GM12891 (cell line): ENCODE results near the gene IDI1.
"Not testable (repeated sequence)": the region's sequence is repeated elsewhere in the genome, so short reads cannot be mapped to it uniquely, and the experiment has no call there.

Experiments
- DNase-seq: peaks from one replicate; pipeline ENCODE4 v3.0.0; 2011; ENCODE audit warnings: low spot score; ENCODE audit not compliant: insufficient read length
- FAIRE-seq: peaks from 2 replicates; lab custom pipeline; 2011; peaks lifted over from hg19 to GRCh38; lab: Jason Lieb, UNC
- PAX5 ChIP-seq: IDR thresholded peaks from 2 replicates; pipeline ENCODE4 v1.6.1; 2011; ENCODE audit warnings: low read length, moderate library complexity, mild to moderate bottlenecking; ENCODE audit not compliant: insufficient read depth, severe bottlenecking
- POLR2A ChIP-seq: IDR thresholded peaks from 2 replicates; pipeline ENCODE4 v1.6.1; 2011; ENCODE audit warnings: low read depth, low read length, control low read depth
- POLR2AphosphoS5 ChIP-seq: IDR thresholded peaks from 2 replicates; pipeline ENCODE4 v1.6.1; 2011; ENCODE audit warnings: low read depth, low read length, control low read depth
- POU2F2 ChIP-seq: IDR thresholded peaks from 2 replicates; pipeline ENCODE4 v1.6.1; 2011; ENCODE audit warnings: low read depth, mild to moderate bottlenecking, control low read depth, low read length, moderate library complexity
- SPI1 ChIP-seq: IDR thresholded peaks from 2 replicates; pipeline ENCODE4 v1.6.1; 2011; ENCODE audit warnings: low read depth, low read length, control low read depth
- TAF1 ChIP-seq: IDR thresholded peaks from 2 replicates; pipeline ENCODE4 v1.6.1; 2011; ENCODE audit warnings: low read depth, low read length, control low read depth

The IDI1 gene

GRCh38 chr10:1085258-1085657 is 36.3 kb upstream of the IDI1 start:
- FAIRE-seq = no peak
- TF ChIP-seq POLR2A = no peak
- TF ChIP-seq POU2F2 = no peak
- no peak for TF ChIP-seq PAX5
- TF ChIP-seq POLR2AphosphoS5 = no peak
- no peak for TF ChIP-seq TAF1
- TF ChIP-seq SPI1 = no peak
- no peak for DNase-seq

GRCh38 chr10:1084011-1084950 is 35.4 kb upstream of the IDI1 start:
- DNase-seq = no peak
- TF ChIP-seq POLR2A (no peak), SPI1 (no peak), POLR2AphosphoS5 (no peak), POU2F2 (no peak), PAX5 (no peak), TAF1 (no peak)
- no peak for FAIRE-seq

GRCh38 chr10:1083581-1083980 is 34.7 kb upstream of the IDI1 start:
- TF ChIP-seq TAF1 = no peak
- no peak for TF ChIP-seq SPI1
- no peak for TF ChIP-seq POLR2AphosphoS5
- TF ChIP-seq PAX5 = no peak
- TF ChIP-seq POU2F2 = no peak
- no peak for TF ChIP-seq POLR2A
- FAIRE-seq (no peak), DNase-seq (no peak)

DNA sequence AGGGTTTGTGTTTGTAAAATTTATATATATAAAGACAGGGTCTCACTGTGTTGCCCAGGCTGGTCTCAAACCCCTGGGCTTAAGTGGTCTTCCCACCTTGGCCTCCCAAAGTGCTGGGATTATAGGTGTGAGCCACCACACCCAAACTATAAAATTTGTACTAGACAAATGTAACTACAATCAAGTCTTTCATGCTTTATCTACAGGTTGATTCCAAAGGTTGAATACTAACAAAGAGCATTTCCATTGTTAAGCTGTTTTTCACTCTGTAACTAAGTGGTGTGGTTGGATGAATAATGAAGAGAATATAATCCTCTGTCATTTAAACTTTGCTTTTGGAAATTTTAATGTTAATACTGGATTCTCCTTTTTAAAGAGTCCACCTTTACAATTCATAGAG is 29.7 kb upstream of the IDI1 start:
- FAIRE-seq (no peak), DNase-seq (no peak)
- TF ChIP-seq SPI1 (no peak), PAX5 (no peak), TAF1 (no peak), POLR2A (no peak), POU2F2 (no peak), POLR2AphosphoS5 (no peak)

GRCh38 chr10:1074748-1075308 is 25.9 kb upstream of the IDI1 start:
- FAIRE-seq (no peak), DNase-seq (no peak)
- no peak for TF ChIP-seq TAF1
- no peak for TF ChIP-seq SPI1
- TF ChIP-seq PAX5 = no peak
- no peak for TF ChIP-seq POU2F2
- TF ChIP-seq POLR2AphosphoS5 = no peak

- no peak for FAIRE-seq
- no peak for DNase-seq
- TF ChIP-seq POU2F2 = no peak
- no peak for TF ChIP-seq TAF1
- TF ChIP-seq SPI1 = no peak
- no peak for TF ChIP-seq POLR2A
- TF ChIP-seq POLR2AphosphoS5 = no peak
- TF ChIP-seq PAX5 = no peak
Measured at GRCh38 chr10:1074052-1074747, 25.3 kb upstream of the IDI1 start.

DNA sequence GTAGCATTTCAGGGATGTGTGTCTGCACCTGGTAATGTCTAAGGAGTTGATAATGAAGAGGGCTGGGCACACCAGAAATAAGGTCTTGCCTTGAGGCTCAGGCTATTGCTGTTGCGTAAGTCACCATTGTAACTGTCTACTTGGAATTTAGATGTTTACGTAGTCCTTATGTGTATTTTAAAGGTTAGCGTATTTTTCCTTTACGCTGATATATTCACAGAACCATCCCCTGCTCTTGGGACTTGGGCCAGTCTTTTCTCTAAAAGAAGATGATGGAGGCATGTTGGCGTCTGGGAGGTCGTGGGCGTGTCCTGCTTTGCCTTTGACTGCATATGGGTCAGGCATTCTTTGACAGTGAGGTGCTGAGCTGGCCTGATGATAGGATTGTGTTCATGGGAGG is 22.0 kb upstream of the IDI1 start:
- FAIRE-seq = peak; percentile 51
- TF ChIP-seq POLR2AphosphoS5 (no peak), PAX5 (no peak), POU2F2 (no peak), POLR2A (no peak), TAF1 (no peak), SPI1 (no peak)
- DNase-seq = no peak

DNA sequence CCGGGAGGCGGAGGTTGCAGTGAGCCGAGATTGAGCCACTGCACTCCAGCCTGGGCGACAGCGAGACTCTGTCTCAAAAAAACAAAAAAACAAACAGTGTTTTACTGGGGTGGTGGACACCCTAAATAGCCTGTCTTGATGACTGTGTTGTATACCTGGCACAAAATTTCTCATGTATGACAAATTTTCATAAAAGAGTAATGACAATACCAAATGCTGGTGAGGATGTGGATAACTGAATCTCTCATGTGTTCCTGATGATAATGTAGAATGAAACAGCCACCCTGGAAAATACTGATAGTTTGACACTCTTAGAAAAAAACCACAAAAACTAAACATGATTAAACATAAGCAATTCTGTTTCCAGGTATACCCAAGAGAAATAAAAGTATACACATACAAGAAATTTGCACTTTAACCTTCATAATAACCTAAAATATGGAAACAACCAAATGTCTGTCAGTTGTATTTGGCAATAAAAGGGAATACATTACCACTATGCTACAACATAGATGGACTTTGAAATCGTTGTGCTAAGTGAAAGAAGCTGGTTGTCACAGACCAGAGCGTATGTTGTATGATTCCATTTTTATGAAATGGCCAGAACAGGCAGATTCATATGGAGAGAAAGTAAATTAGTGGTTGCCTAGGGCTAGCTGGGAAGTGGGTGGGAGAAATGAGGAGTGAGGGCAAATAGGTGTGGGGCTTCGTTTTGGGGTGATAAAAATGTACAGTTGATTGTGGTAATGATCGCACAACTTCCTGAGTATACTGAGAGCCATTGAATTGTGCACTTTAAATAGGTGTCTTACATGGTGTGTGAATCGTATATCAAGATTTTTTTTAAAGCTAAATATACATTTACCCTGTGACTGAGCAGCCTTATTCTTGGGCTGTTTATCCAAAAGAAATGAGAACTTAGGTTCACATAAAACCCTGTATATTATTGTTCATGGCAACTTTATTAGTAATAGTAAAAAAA is 19.8 kb upstream of the IDI1 start:
- DNase-seq = no peak
- peak; percentile 23 for FAIRE-seq
- no peak for TF ChIP-seq POU2F2
- TF ChIP-seq SPI1 = no peak
- no peak for TF ChIP-seq POLR2AphosphoS5
- TF ChIP-seq TAF1 = no peak
- TF ChIP-seq POLR2A = no peak
- no peak for TF ChIP-seq PAX5

GRCh38 chr10:1066734-1067133 is 17.8 kb upstream of the IDI1 start:
- not testable (repeated sequence) for DNase-seq, FAIRE-seq
